Ammon's horn (tissue), 1 donor: Measurements from ENCODE around the gene COL6A2.
"Not testable (repeated sequence)": the region's sequence is repeated elsewhere in the genome, so short reads cannot be mapped to it uniquely, and the experiment has no call there.

Source experiments
- DNase-seq: peaks from one replicate; pipeline ENCODE4 v3.0.0-alpha.2; 2016; ENCODE audit warnings: low spot score

COL6A2 gene

GRCh38 chr21:46172863-46173528 lies 75.1 kb downstream of the COL6A2 start:
- DNase-seq, result no peak

GRCh38 chr21:46173573-46173972 lies 75.7 kb downstream of the COL6A2 start:
- no peak for DNase-seq

- DNase-seq, result not testable (repeated sequence)
These were observed 78.7 kb downstream of the COL6A2 start for GRCh38 chr21:46176443-46177129.

- no peak for DNase-seq
These were observed 81.0 kb downstream of the COL6A2 start for GRCh38 chr21:46178961-46179360.
